ENCODE data around the gene MAB21L4.

The MAB21L4 gene

GRCh38 chr2:240873805-240874714, 21.9 kb downstream of the MAB21L4 start:
- no peak for TF ChIP-seq CTCF (IDR thresholded peaks at IDR 0.05; ENCODE audit: poor library complexity, severe bottlenecking)
- no peak overlapping the region for H3K4me3 ChIP-seq (ENCODE audit: severe bottlenecking)
- no peaks in the 10 kb centered on the region for H3K36me3 ChIP-seq (ENCODE audit: low read depth)
- peak; percentile 47 for DNase-seq (ENCODE audit: low spot score)
- H3K9me3 ChIP-seq (ENCODE audit: severe bottlenecking), result no peaks in the 10 kb centered on the region
- ATAC-seq (ENCODE audit: low read depth), result no peak; the same call in 2 of the 3 replicates
- H3K4me1 ChIP-seq (ENCODE audit: insufficient read depth, poor library complexity, severe bottlenecking), result no peaks in the 10 kb centered on the region
- no peak overlapping the region for H3K27ac ChIP-seq (ENCODE audit: poor library complexity, severe bottlenecking)
- H3K27me3 ChIP-seq (ENCODE audit: insufficient read depth, poor library complexity, severe bottlenecking), result no peaks in the 10 kb centered on the region

DNA sequence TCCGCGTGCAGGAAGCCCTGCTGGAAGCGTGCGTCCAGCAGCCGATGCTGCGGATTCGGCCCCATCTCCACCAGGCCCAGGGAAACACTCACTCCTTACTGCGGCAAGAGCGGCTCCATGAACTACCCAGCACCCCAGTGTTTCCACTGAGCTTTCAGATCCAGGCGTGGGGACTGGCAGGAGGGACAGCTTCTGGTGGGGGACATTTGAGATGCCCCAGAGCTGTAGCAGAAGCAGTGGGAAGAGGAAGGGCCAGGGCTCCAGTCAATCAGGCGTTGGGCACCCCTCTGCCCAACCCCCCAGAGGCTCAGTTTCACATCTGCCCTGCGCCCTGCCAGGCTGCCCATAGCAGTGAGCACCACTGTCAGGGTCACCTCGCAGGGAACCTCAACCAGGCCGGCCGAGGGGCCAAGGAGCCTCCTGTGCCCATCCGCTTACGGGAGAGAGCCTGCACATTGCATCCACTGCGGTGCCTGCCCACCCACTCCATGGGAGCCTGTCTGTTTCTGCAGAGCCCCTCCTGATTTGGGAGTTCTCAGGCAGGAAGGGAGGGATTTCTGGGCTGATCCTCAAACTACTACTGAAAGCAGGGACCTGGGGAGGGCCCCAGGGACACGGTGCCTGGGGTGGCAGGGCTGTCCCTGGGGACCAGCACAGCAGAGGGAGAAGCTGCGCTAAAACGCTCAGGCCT, 22.7 kb downstream of the MAB21L4 start:
- TF ChIP-seq CTCF (IDR thresholded peaks at IDR 0.05; ENCODE audit: poor library complexity, severe bottlenecking), result no peak
- no peaks in the 10 kb centered on the region for H3K36me3 ChIP-seq (ENCODE audit: low read depth)
- H3K4me1 ChIP-seq (ENCODE audit: insufficient read depth, poor library complexity, severe bottlenecking), result no peaks in the 10 kb centered on the region
- H3K4me3 ChIP-seq (ENCODE audit: severe bottlenecking), result no peak overlapping the region
- ATAC-seq (ENCODE audit: low read depth), result no peak
- H3K27me3 ChIP-seq (ENCODE audit: insufficient read depth, poor library complexity, severe bottlenecking), result no peaks in the 10 kb centered on the region
- H3K9me3 ChIP-seq (ENCODE audit: severe bottlenecking), result no peaks in the 10 kb centered on the region
- H3K27ac ChIP-seq (ENCODE audit: poor library complexity, severe bottlenecking), result no peak overlapping the region
- no peak for DNase-seq (ENCODE audit: low spot score)

DNA sequence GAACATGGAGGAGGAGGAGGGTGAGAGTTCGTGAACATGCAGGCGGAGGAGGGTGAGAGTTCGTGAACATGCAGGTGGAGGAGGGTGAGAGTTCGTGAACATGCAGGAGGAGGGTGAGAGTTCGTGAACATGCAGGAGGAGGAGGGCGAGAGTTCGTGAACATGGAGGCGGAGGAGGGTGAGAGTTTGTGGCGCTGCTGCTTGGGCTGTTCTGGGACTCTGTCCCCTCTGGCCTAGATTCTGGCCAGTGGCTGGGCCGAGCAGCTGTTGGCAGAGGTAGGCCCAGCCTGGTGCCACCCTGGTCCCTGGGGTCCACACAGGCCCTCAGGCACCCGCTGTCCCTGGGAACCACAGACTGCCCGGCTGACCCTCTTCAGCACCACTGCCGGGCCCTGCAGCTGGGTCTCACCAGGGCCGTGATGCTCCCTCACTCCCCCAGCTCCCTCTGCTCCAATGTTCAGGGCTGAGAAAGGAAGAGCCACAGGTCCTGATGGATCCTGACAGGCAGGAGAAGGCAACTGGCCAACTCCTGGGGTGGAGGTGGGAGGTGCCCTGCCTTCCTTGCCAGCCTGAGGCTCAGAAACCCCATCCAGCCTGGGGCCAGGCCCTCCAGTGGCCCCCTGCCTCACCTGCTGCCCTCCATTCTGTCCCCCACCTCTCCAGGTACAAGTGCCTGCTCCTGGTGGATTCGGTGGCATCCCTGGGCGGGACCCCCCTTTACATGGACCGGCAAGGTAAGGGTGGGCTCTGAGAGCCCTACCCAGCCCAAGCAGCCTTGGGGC, 23.4 kb downstream of the MAB21L4 start:
- Histone ChIP-seq H3K27ac (ENCODE audit: poor library complexity, severe bottlenecking) (no peak overlapping the region), H3K36me3 (ENCODE audit: low read depth) (no peaks in the 10 kb centered on the region), H3K9me3 (ENCODE audit: severe bottlenecking) (no peaks in the 10 kb centered on the region), H3K27me3 (ENCODE audit: insufficient read depth, poor library complexity, severe bottlenecking) (no peaks in the 10 kb centered on the region), H3K4me1 (ENCODE audit: insufficient read depth, poor library complexity, severe bottlenecking) (no peaks in the 10 kb centered on the region), H3K4me3 (ENCODE audit: severe bottlenecking) (no peak overlapping the region)
- no peak for TF ChIP-seq CTCF (IDR thresholded peaks at IDR 0.05; ENCODE audit: poor library complexity, severe bottlenecking)
- peak; percentile 32 for DNase-seq (ENCODE audit: low spot score)
- no peak; the same call in 2 of the 3 replicates for ATAC-seq (ENCODE audit: low read depth)

- no peaks in the 10 kb centered on the region for H3K36me3 ChIP-seq (ENCODE audit: low read depth)
- no peak overlapping the region for H3K27ac ChIP-seq (ENCODE audit: poor library complexity, severe bottlenecking)
- ATAC-seq (ENCODE audit: low read depth) (no peak), DNase-seq (ENCODE audit: low spot score) (no peak)
- H3K4me1 ChIP-seq (ENCODE audit: insufficient read depth, poor library complexity, severe bottlenecking), result no peaks in the 10 kb centered on the region
- no peaks in the 10 kb centered on the region for H3K9me3 ChIP-seq (ENCODE audit: severe bottlenecking)
- no peaks in the 10 kb centered on the region for H3K27me3 ChIP-seq (ENCODE audit: insufficient read depth, poor library complexity, severe bottlenecking)
- no peak for TF ChIP-seq CTCF (IDR thresholded peaks at IDR 0.05; ENCODE audit: poor library complexity, severe bottlenecking)
- no peak overlapping the region for H3K4me3 ChIP-seq (ENCODE audit: severe bottlenecking)
Observed at GRCh38 chr2:240871071-240871958, 24.6 kb downstream of the MAB21L4 start.

All from RWPE2 (cell line).